ENCODE measurements around the gene FOXO1. TPM values are rescaled to one million over a fixed set of nuclear protein-coding genes. Genes with fewer than 3 reads are reported as not detected.

Gene FOXO1
- total and polyA plus RNA-seq, 2 experiments from 2014 or later: 32.4 to 68.0 TPM

GRCh38 chr13:40676007-40676406, 9.6 kb upstream of the FOXO1 start:
- no peak overlapping the region for H3K4me3 ChIP-seq
- no peak overlapping the region for H3K27ac ChIP-seq (ENCODE audit: low read depth)
- peaks cover 46% of the 10 kb centered on the region for H3K4me1 ChIP-seq (ENCODE audit: insufficient read depth)
- H3K79me2 ChIP-seq (replicated peaks; ENCODE audit: insufficient read depth): no peaks in the 10 kb centered on the region
- ATAC-seq: no peak
- H3K36me3 ChIP-seq (ENCODE audit: insufficient read depth): no peaks in the 10 kb centered on the region
- 0 out of 3 replicates have a peak, but pooled peaks cover 5% of the 10 kb centered on the region for H3K36me3 Mint-ChIP-seq (ENCODE audit: low read depth)
- H3K4me1 Mint-ChIP-seq: peaks cover 61% of the 10 kb centered on the region
- no peak overlapping the region for H3K4me2 ChIP-seq
- H2AFZ ChIP-seq: no peak overlapping the region
- no peaks in the 10 kb centered on the region for H4K20me1 ChIP-seq (replicated peaks; ENCODE audit: insufficient read depth)
- H3F3A ChIP-seq (replicated peaks; ENCODE audit: low read depth): peaks cover 6% of the 10 kb centered on the region; the same call in 1 of the 2 replicates
- H3K27ac Mint-ChIP-seq: peak overlapping the region; percentile 44
- TF ChIP-seq CREB1 (CRISPR knock-in tag; IDR thresholded peaks at IDR 0.05; ENCODE audit: low read depth) (no peak), REST (IDR thresholded peaks at IDR 0.05; ENCODE audit: unreplicated experiment) (no peak), ZNF114 (CRISPR knock-in tag; IDR thresholded peaks at IDR 0.05) (no peak), STAT1 (IDR thresholded peaks at IDR 0.05; ENCODE audit: unreplicated experiment) (no peak), ETS1 (IDR thresholded peaks at IDR 0.05) (no peak), POLR2AphosphoS5 (IDR thresholded peaks at IDR 0.05; ENCODE audit: low read depth) (no peak), EZH2 (IDR thresholded peaks at IDR 0.05; ENCODE audit: low read depth, unreplicated experiment) (no peak), ZNF462 (CRISPR knock-in tag; IDR thresholded peaks at IDR 0.05) (no peak), ZNF331 (CRISPR knock-in tag; IDR thresholded peaks at IDR 0.05; ENCODE audit: low read depth) (no peak), CTCF (conservative IDR thresholded peaks at IDR 0.05; ENCODE audit: low read depth in 2 of 2) (no peak), NANOG (IDR thresholded peaks at IDR 0.05; ENCODE audit: borderline replicate concordance) (no peak), EZH2phosphoT487 (IDR thresholded peaks at IDR 0.05; ENCODE audit: unreplicated experiment) (no peak)
- H3K27me3 Mint-ChIP-seq (ENCODE audit: insufficient read depth, low read depth, poor library complexity): peaks cover 17% of the 10 kb centered on the region
- no peaks in the 10 kb centered on the region for H3K27me3 ChIP-seq (ENCODE audit: insufficient read depth)
- 0 out of 3 replicates have a peak, but pooled peaks cover 5% of the 10 kb centered on the region for H3K9me3 Mint-ChIP-seq
- DNase-seq (ENCODE audit: low spot score): no peak
- H3K9me2 ChIP-seq (ENCODE audit: insufficient read depth): no peaks in the 10 kb centered on the region
- no peak overlapping the region for H3K4me3 Mint-ChIP-seq
